A549 (cell line): Measurements from ENCODE around the gene C2CD2.

ENCODE experiments used
- BHLHE40 ChIP-seq: IDR thresholded peaks from 2 replicates; pipeline ENCODE4 v1.6.1; 2012; ENCODE audit warnings: low read depth, low read length, inconsistent platforms
- CEBPB ChIP-seq, 2 experiments: fragments of >200 bp in 1 of 2; sonication (Bioruptor Twin) in 1 of 2; formaldehyde crosslinking in 1 of 2; IDR thresholded peaks; 2 replicates each; pipeline ENCODE4 v1.6.1; 2012 to 2016
- CHD2 ChIP-seq: fragments of 150-350 bp; IDR thresholded peaks from 2 replicates; pipeline ENCODE4 v1.6.1; 2014; ENCODE audit warnings: low read length; ENCODE audit not compliant: partially characterized antibody
- CTCF ChIP-seq: fragments of >200 bp; sonication (Bioruptor Twin); formaldehyde crosslinking; IDR thresholded peaks from 3 replicates; pipeline ENCODE4 v1.5.1; 2016
- POLR2A ChIP-seq: IDR thresholded peaks from 2 replicates; pipeline ENCODE4 v1.6.1; 2012; ENCODE audit warnings: mild to moderate bottlenecking, low read length
- POLR2AphosphoS2 ChIP-seq: conservative IDR thresholded peaks from 2 replicates; pipeline ENCODE4 v1.6.1; 2012; ENCODE audit warnings: low read length, improper control_type of control experiment, inconsistent platforms
- RAD21 ChIP-seq, 2 experiments: fragments of >200 bp in 1 of 2; sonication (Bioruptor Twin) in 1 of 2; formaldehyde crosslinking in 1 of 2; IDR thresholded peaks in 1 of 2; conservative IDR thresholded peaks in 1 of 2; 2 replicates in 1 of 2; 3 replicates in 1 of 2; pipeline ENCODE4 v1.6.1; 2012 to 2018; ENCODE audit warnings: inconsistent platforms in 1 of 2
- TFCP2L1 ChIP-seq: fragments of 250-450 bp; sonication (Bioruptor Pico); IDR thresholded peaks from 2 replicates; pipeline ENCODE4 v1.5.0; 2021; ENCODE audit warnings: mild to moderate bottlenecking
- TF ChIP-seq, protein P1 (sequence below): fragments of 450-650 bp; IDR thresholded peaks from 2 replicates; pipeline ENCODE4 v1.6.1; 2014; ENCODE audit warnings: antibody characterized with exemption
- TF ChIP-seq, protein P2 (sequence below): fragments of 150-350 bp; IDR thresholded peaks from 2 replicates; pipeline ENCODE4 v1.6.1; 2014; ENCODE audit warnings: low read depth, mild to moderate bottlenecking, low read length

- TF ChIP-seq BHLHE40: no peak
- no peak for TF ChIP-seq POLR2A
- no peak for TF ChIP-seq TFCP2L1 (CRISPR knock-in tag)
- TF ChIP-seq POLR2AphosphoS2: no peak
- TF ChIP-seq CHD2: no peak
- TF ChIP-seq, protein P1, sequence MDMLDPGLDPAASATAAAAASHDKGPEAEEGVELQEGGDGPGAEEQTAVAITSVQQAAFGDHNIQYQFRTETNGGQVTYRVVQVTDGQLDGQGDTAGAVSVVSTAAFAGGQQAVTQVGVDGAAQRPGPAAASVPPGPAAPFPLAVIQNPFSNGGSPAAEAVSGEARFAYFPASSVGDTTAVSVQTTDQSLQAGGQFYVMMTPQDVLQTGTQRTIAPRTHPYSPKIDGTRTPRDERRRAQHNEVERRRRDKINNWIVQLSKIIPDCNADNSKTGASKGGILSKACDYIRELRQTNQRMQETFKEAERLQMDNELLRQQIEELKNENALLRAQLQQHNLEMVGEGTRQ: no peak
- TF ChIP-seq CTCF: no peak
- no peak for TF ChIP-seq RAD21 (conservative IDR thresholded peaks at IDR 0.05 in 1 of 2, IDR thresholded peaks at IDR 0.05 in 1 of 2)
- no peak for TF ChIP-seq CEBPB (IDR thresholded peaks at IDR 0.05)
- TF ChIP-seq, protein P2, sequence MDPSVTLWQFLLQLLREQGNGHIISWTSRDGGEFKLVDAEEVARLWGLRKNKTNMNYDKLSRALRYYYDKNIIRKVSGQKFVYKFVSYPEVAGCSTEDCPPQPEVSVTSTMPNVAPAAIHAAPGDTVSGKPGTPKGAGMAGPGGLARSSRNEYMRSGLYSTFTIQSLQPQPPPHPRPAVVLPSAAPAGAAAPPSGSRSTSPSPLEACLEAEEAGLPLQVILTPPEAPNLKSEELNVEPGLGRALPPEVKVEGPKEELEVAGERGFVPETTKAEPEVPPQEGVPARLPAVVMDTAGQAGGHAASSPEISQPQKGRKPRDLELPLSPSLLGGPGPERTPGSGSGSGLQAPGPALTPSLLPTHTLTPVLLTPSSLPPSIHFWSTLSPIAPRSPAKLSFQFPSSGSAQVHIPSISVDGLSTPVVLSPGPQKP: no peak
These were observed 1.7 kb upstream of the C2CD2 start for GRCh38 chr21:41955516-41955915.
